ENCODE results near the gene PIP4K2C.

Gene PIP4K2C

GRCh38 chr12:57611827-57612710 is 21.1 kb downstream of the PIP4K2C start:
- no peak for TF ChIP-seq CTCF (IDR thresholded peaks at IDR 0.05; ENCODE audit: low read depth, low read length)

GRCh38 chr12:57612711-57613426 is 21.9 kb downstream of the PIP4K2C start:
- no peak for TF ChIP-seq CTCF (IDR thresholded peaks at IDR 0.05; ENCODE audit: low read depth, low read length)
- no peak for DNase-seq (ENCODE audit: extremely low read depth, low read depth)

More at GRCh38 chr12:57611827-57612710, 21.1 kb downstream of the PIP4K2C start:
- DNase-seq (ENCODE audit: extremely low read depth, low read depth) = no peak

DNA sequence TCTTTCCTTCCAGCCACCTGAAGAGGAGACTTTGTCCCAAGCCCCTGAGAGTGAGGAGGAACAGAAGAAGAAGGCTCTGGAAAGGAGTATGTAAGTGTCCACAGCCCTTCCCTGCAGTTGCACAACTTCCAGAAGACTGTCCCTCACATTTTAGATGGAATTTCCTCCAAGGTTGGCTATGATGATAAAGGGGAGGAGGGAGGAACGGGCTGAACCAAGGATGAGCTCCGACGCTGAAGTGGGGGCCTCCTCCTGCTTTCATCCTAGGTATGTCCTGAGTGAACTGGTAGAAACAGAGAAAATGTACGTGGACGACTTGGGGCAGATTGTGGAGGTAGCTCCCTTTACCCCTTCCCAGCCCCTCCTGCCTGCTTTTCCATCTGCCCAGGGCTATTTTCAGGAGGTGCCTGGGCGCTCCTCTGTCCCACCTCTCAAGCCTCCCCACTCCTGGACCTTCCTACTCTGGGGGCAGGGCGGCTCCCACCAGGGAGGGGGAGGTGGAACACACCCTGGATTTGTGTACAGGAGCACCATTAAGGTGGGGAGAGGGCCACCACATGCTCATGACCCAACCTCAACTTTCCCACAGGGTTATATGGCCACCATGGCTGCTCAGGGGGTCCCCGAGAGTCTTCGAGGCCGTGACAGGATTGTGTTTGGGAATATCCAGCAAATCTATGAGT is 22.6 kb downstream of the PIP4K2C start:
- no peak for TF ChIP-seq CTCF (IDR thresholded peaks at IDR 0.05; ENCODE audit: low read depth, low read length)
- no peak for DNase-seq (ENCODE audit: extremely low read depth, low read depth)

GRCh38 chr12:57614178-57614947 is 23.4 kb downstream of the PIP4K2C start:
- DNase-seq (ENCODE audit: extremely low read depth, low read depth) = no peak
- TF ChIP-seq CTCF (IDR thresholded peaks at IDR 0.05; ENCODE audit: low read depth, low read length) = no peak

DNA sequence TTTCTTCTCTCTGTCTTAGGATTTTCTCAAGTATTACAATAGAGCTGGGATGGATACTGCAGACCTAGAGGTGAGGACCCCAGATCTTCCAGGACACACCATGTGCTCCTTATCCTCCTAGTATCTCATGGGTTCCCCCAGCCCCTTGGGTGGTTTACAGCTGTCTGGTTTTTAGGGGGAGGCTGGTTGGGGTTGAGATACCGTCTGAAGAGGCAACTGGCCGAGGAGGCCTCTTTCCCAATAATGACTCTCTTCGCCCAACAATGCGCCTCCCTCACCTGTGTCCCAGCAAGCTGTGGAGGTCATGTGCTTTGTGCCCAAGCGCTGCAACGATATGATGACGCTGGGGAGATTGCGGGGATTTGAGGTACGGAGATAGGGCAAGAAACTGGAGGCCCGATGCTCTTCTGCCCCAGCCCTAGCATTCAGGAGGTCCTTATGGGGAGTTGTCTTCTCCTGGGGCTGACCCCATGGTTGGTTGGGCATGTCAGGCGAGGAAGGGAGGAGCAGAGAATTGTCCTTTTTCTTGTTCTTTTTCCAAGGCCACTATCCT is 24.0 kb downstream of the PIP4K2C start:
- DNase-seq (ENCODE audit: extremely low read depth, low read depth) = no peak
- no peak for TF ChIP-seq CTCF (IDR thresholded peaks at IDR 0.05; ENCODE audit: low read depth, low read length)

DNA sequence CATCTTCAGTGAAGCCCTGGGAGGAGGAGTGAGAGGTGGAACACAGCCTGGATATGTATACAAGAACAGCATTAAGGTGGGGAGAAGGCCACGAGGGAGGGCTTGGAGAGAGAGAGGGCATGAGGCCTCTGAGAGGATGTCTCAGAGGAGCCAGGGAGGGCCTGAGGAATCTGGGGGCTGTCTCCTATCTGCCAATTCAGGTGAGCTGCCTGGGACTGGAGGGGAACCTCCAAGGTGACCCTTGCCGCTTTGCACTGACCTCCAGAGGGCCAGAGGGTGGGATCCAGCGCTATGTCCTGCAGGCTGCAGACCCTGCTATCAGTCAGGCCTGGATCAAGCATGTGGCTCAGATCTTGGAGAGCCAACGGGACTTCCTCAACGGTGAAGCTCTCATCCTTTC is 24.6 kb downstream of the PIP4K2C start:
- no peak for DNase-seq (ENCODE audit: extremely low read depth, low read depth)
- no peak for TF ChIP-seq CTCF (IDR thresholded peaks at IDR 0.05; ENCODE audit: low read depth, low read length)

Measured in AG09319 (cell line).